Measurements from ENCODE around the gene MAPKAP1. TPM values are rescaled to one million over a fixed set of nuclear protein-coding genes. Genes with fewer than 3 reads are reported as not detected.

The MAPKAP1 gene
- total and polyA plus RNA-seq, 2 of the 13 experiments (the other 11 are each of a cell fraction or from before 2014, with no cell fraction given), result 45.0 to 64.3 TPM

DNA sequence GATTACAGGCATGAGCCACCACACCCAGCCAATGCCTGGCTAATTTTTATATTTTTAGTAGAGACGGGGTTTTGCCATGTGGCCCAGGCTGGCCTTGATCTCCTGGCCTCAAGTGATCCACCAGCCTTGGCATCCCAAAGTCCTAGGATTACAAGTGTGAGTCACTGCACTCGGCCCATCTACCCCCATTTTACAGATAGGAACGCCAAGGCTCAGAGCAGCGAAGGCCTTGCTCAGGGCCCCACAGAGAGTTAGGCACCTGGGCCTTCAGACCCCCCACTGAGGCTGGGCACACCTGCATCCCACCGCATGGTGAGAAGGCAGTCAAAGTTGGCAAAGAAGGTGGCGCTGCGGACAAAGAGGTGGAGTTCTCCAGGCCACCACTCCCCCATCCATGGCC is 302.3 kb downstream of the MAPKAP1 start:
- ATAC-seq (no peak), FAIRE-seq (no peak), DNase-seq (ENCODE audit: low spot score) (no peak)
- no TSS peak for BruUV-seq (replicated peaks)
- Histone ChIP-seq H3K27ac (ENCODE audit: extremely low read length, insufficient read depth, low read length) (no peak overlapping the region), H4K20me1 (ENCODE audit: insufficient read depth, low read length) (no peaks in the 10 kb centered on the region), H3K9me3 (ENCODE audit: low read length) (no peaks in the 10 kb centered on the region), H2AFZ (ENCODE audit: low read length) (no peak overlapping the region), H3K79me2 (ENCODE audit: insufficient read depth, low read length) (no peaks in the 10 kb centered on the region), H3K4me1 (ENCODE audit: insufficient read depth, low read length) (peaks cover 33% of the 10 kb centered on the region), H3K4me2 (ENCODE audit: low read depth, low read length) (no peak overlapping the region), H3K9ac (ENCODE audit: insufficient read depth, low read depth, low read length) (no peak overlapping the region), H3K4me3 (replicated peaks in 1 of 3; ENCODE audit: insufficient read depth in 1 of 3, low read depth in 2 of 3, low read length in 3 of 3) (no peak overlapping the region), H3K27me3 (ENCODE audit: control insufficient read depth in 1 of 2, insufficient read depth in 2 of 2, low read length in 2 of 2) (peaks cover 0 to 29% of the 10 kb centered on the region in 2 experiments; a peak in 4 of 5 replicates), H3K36me3 (replicated peaks in 1 of 2; ENCODE audit: control insufficient read depth in 1 of 2, insufficient read depth in 2 of 2, low read length in 2 of 2) (no peaks in the 10 kb centered on the region)
- intact Hi-C loops (cut with micrococcal nuclease; ENCODE audit: unreplicated experiment), result loop anchor here (5.0 kb wide), 1 partner anchor 143 kb away; no protein-coding TSS in a partner anchor
- in situ Hi-C loops (cut with HindIII; ENCODE audit: extremely low pct_ligation_motif_present, low pct_unique_long_range_greater_than_20kb), result loop anchor here (5.0 to 10.0 kb wide), 3 partner anchors 228 to 990 kb away; no protein-coding TSS in a partner anchor
- CTCF ChIA-PET (ENCODE audit: low intra/inter-chr PET ratio, low total read pairs), result no interaction called here
- 56% methylated on average over 7 of the region's 7 CpGs for WGBS (ENCODE audit: low lambda C conversion rate)
- POLR2A ChIA-PET, result no interaction called here
- TF ChIP-seq, protein P1, sequence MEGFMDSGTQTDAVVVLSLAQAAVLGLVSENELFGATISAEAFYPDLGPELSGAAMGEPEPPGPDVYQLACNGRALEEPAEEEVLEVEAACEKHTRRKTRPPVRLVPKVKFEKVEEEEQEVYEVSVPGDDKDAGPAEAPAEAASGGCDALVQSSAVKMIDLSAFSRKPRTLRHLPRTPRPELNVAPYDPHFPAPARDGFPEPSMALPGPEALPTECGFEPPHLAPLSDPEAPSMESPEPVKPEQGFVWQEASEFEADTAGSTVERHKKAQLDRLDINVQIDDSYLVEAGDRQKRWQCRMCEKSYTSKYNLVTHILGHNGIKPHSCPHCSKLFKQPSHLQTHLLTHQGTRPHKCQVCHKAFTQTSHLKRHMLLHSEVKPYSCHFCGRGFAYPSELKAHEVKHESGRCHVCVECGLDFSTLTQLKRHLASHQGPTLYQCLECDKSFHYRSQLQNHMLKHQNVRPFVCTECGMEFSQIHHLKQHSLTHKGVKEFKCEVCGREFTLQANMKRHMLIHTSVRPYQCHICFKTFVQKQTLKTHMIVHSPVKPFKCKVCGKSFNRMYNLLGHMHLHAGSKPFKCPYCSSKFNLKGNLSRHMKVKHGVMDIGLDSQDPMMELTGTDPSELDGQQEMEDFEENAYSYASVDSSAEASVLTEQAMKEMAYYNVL (CRISPR knock-in tag; IDR thresholded peaks at IDR 0.05; ENCODE audit: borderline replicate concordance), result no peak
- TF ChIP-seq PLRG1 (conservative IDR thresholded peaks at IDR 0.05) (no peak), ZNF768 (CRISPR knock-in tag; IDR thresholded peaks at IDR 0.05) (peak; percentile 17; the same call in 1 of the 2 replicates), ZMYM2 (CRISPR knock-in tag; IDR thresholded peaks at IDR 0.05) (0 out of 2 replicates have a peak, but pooled peaks have one; percentile 25), FOSL2 (CRISPR knock-in tag; IDR thresholded peaks at IDR 0.05) (0 out of 2 replicates have a peak, but pooled peaks have one; percentile 11), ARNT2 (CRISPR knock-in tag; IDR thresholded peaks at IDR 0.05; ENCODE audit: low read depth) (no peak), ZNF660 (CRISPR knock-in tag; IDR thresholded peaks at IDR 0.05; ENCODE audit: borderline replicate concordance, low read depth) (no peak), ZNF816 (CRISPR knock-in tag; IDR thresholded peaks at IDR 0.05; ENCODE audit: borderline replicate concordance) (no peak), ZNF629 (CRISPR knock-in tag; conservative IDR thresholded peaks at IDR 0.05) (peak; percentile 90), ZNF775 (CRISPR knock-in tag; IDR thresholded peaks at IDR 0.05; ENCODE audit: borderline replicate concordance) (no peak), ZMYM3 (CRISPR knock-in tag; IDR thresholded peaks at IDR 0.05) (peak; percentile 73), PAWR (CRISPR knock-in tag; IDR thresholded peaks at IDR 0.05; ENCODE audit: borderline replicate concordance) (no peak), ZNF563 (CRISPR knock-in tag; IDR thresholded peaks at IDR 0.05) (no peak)
- TF ChIP-seq, protein P2, sequence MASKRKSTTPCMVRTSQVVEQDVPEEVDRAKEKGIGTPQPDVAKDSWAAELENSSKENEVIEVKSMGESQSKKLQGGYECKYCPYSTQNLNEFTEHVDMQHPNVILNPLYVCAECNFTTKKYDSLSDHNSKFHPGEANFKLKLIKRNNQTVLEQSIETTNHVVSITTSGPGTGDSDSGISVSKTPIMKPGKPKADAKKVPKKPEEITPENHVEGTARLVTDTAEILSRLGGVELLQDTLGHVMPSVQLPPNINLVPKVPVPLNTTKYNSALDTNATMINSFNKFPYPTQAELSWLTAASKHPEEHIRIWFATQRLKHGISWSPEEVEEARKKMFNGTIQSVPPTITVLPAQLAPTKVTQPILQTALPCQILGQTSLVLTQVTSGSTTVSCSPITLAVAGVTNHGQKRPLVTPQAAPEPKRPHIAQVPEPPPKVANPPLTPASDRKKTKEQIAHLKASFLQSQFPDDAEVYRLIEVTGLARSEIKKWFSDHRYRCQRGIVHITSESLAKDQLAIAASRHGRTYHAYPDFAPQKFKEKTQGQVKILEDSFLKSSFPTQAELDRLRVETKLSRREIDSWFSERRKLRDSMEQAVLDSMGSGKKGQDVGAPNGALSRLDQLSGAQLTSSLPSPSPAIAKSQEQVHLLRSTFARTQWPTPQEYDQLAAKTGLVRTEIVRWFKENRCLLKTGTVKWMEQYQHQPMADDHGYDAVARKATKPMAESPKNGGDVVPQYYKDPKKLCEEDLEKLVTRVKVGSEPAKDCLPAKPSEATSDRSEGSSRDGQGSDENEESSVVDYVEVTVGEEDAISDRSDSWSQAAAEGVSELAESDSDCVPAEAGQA (IDR thresholded peaks at IDR 0.05; ENCODE audit: low read depth), result no peak
- TF ChIP-seq, protein P2 (CRISPR knock-in tag; IDR thresholded peaks at IDR 0.05; ENCODE audit: borderline replicate concordance), result no peak
- TF ChIP-seq, protein P3, sequence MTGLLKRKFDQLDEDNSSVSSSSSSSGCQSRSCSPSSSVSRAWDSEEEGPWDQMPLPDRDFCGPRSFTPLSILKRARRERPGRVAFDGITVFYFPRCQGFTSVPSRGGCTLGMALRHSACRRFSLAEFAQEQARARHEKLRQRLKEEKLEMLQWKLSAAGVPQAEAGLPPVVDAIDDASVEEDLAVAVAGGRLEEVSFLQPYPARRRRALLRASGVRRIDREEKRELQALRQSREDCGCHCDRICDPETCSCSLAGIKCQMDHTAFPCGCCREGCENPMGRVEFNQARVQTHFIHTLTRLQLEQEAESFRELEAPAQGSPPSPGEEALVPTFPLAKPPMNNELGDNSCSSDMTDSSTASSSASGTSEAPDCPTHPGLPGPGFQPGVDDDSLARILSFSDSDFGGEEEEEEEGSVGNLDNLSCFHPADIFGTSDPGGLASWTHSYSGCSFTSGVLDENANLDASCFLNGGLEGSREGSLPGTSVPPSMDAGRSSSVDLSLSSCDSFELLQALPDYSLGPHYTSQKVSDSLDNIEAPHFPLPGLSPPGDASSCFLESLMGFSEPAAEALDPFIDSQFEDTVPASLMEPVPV (CRISPR knock-in tag; IDR thresholded peaks at IDR 0.05), result no peak

Data from HepG2 (cell line).